TTC549 (cell line): ENCODE measurements around the gene IDE.
"Not testable (repeated sequence)": the region's sequence is repeated elsewhere in the genome, so short reads cannot be mapped to it uniquely, and the experiment has no call there.

Source experiments
- FAIRE-seq: peaks from 2 replicates; lab custom pipeline; 2012; peaks lifted over from hg19 to GRCh38; lab: Jason Lieb, UNC

IDE gene

DNA sequence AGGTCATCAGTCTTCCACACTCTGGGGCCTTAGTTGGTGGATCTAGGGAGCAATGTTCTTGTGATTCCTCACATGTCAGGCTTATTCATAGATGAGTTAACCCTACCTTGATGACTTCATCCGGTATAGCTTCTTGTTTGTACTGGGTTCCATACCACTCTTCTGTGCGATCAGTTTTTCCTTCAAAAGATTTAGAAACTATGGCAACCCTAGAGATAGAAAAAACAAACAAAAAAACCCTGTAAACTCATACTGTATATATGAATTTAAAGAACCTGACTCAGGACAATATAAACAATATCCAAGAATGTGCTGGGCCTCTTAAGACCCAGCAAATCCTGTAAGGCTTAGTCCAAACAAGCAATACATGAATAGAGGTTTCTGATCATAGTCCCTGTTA is 83.5 kb downstream of the IDE start:
- no peak for FAIRE-seq

GRCh38 chr10:92486637-92487036 is 87.3 kb downstream of the IDE start:
- FAIRE-seq: no peak

DNA sequence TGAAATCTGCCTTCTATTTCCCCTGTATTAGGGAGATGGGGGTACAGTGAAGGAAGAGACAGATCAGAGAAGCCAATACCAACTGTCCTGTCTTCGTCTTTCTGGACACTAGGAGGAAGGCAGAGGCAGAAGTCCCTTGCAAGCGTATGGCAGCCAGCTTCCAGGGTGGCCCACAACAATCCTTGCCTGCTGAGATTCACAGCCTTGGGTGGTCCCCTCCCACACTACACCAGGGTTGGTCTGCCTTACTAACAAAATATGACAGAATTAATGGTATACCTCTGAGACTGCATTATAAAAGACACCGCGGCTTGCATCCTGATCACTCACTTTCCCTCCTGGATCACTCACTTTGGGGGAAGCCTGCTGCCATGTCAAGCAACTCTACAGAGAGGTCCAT is 90.4 kb downstream of the IDE start:
- FAIRE-seq: no peak

DNA sequence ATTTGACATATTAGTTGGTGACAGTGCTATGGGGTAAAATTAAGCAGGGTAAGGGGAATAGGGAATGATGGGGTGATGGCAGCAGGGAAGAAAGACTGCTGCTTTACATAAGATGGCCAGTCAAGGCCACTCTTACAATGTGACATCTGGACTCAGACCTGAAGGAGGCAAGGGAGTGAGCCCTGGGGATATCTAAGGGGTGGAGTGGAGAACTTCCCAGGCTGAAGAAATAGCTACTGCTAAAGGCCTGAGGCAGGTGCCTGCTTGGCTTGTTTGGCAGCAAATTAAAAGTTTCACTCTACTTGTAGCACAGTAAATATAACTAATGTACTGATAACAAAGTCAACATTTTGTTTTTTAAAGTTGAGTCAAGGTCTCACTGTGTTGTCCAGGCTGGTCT is 93.5 kb downstream of the IDE start:
- FAIRE-seq: no peak

DNA sequence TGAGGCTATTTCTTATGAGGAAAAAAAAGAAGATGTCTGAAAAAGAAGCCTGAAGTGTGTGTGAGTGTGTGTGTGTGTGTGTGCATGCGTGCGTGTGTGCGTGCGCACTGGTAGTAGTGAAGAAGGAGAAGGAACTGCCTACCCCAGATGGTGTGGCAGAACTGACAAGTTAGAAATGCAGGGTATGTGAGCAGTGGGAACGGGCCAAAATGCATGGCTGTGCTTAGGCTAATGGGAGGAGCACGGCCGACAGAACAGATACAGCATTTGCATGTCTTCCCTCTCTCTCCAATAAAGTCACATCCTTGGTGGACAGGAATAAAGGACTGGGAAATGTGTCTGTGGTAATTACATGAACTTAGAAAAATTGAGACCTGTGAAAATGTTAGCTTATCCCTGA is 94.3 kb downstream of the IDE start:
- no peak for FAIRE-seq

DNA sequence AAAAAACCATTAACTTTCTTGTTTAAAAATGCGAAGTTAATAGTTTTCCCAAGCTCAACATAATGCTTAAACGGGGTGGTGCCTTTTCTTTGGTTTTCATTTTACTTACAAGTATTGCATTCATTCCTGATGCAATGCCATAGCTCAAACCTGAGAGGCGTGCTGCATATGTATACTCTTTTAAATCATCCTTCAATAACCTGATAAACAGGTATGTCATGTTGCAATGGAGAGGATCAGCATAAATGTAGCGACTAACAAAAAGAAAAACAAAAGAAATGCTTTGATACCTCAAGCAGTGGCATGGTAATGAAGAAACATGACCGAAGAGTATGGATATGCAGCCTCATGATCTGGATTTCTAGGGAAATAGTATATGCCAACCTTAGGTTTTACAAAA is 95.4 kb downstream of the IDE start:
- no peak for FAIRE-seq

DNA sequence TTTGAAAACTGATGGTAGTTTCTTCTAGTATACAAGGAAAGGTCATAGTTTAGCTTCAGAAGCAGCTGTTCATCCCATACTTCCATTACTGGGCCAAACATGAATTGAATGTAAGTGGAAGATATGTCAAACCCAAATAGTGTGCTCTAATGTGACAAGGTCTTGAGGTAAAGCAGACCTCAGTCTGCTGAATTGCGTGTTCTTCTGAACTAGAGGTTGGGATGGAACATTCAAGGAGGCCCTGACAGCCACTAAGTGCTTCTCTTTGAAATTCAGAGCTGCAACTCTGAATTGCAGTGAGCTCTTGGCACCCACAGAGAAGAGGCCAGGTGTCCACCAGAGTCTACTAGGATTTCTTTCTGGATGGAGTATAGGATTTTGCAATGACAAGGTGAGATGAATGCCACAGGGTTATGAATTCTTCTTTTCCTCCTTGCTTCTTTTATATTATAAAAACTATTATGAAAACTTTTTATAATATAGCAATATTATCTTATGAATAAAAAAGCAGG is 98.5 kb downstream of the IDE start:
- FAIRE-seq: no peak

DNA sequence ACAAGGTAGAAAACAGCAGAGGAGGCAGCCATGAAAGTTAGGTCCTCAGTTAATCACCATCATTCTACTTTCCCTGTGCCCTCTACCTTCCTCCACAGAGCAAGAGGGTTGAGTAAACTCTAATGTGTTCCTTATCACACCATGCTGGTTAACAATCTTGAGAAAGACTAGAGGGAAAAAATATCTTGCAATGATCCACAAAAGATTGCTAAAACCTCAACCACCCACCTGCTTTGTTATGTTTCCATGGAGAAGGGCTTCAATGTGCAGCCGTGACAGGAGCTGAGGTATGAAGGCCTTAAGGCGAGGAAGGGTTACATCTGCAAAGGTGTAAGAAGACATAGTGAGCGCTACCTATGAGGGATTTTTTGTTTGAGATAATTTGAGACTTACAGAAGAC is 103.9 kb downstream of the IDE start:
- FAIRE-seq: no peak

DNA sequence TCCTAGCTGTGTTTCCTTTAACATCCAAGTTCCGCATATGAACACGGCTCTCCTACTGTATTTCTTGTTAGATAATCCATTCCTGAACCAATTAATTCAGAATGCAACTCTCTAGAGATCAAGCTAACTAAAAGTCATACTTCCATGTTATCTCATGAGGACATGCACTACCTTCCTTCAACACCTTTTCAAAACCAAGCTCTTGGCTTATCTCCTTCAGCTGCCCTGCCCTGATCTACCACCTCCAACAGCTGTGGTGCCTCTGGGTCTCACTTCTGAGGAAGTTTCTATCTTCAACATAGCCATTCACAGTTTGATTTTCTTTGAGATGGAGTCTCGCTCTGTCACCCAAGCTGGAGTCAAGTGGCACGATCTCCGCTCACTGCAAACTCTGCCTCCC is 109.5 kb downstream of the IDE start:
- FAIRE-seq: no peak

DNA sequence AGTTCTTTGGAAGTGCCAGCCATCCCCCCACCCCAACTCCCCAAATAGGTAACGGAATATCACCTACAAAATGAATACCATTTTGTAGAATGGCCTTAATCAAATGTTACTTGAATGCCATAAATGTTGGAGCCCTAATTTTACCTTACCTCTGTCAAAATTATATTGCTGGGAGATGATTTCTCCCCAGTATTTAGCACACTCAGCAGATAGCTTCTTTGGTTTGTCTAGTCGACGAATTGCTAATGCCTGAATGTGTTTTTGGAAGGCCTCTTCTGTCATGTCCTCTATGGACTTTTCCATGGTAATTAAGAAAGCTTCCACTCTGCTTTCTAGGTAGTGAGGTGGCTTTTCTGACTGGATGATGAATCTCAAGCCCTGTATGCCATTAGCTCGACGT is 110.3 kb downstream of the IDE start:
- FAIRE-seq: no peak

DNA sequence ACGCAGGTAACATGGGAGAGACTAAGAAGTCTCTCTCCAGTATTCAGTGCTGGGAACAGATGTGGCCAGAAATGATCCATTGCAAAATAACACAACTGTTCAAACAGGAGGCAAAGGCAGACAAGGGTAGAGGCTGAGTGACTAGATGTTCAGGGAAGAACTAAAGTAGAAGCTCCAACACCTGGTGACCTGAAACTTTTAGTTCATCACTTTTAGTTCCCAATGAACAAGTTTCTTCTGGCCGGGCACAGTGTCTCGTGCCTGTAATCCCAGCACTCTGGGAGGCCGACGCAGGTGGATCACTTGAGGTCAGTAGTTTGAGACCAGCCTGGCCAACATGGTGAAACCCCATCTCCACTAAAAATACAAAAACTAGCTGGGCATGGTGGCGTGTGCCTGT is 118.9 kb downstream of the IDE start:
- FAIRE-seq: not testable (repeated sequence)

- FAIRE-seq: no peak
Measured at GRCh38 chr10:92452313-92452712, 121.6 kb downstream of the IDE start.

- no peak for FAIRE-seq
Measured at GRCh38 chr10:92451431-92451830, 122.5 kb downstream of the IDE start.

- FAIRE-seq: no peak
Measured at GRCh38 chr10:92450896-92451295, 123.0 kb downstream of the IDE start.

DNA sequence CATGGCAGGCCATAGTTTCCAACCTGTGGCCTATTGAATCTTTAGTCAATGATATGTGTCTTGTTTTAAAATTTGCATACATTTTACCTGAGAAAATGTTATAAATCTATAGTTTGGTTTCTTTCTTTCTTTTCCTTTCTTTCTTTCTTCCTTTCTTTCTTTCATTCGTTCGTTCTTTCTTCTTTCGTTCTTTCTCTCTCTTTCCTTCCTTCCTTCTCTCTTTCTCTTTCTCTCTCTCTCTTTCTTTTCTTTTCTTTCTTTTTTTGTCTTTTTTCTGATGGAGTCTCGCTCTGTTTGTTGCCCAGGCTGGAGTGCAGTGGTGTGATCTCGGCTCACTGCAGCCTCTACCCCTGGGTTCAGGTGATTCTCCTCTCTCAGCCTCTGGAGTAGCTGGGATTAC is 133.3 kb downstream of the IDE start:
- no peak for FAIRE-seq

- FAIRE-seq: no peak
Measured at GRCh38 chr10:92438220-92438619, 135.7 kb downstream of the IDE start.

- FAIRE-seq: no peak
Measured at GRCh38 chr10:92436611-92437010, 137.3 kb downstream of the IDE start.

- FAIRE-seq: not testable (repeated sequence)
Measured at GRCh38 chr10:92436065-92436464, 137.8 kb downstream of the IDE start.

DNA sequence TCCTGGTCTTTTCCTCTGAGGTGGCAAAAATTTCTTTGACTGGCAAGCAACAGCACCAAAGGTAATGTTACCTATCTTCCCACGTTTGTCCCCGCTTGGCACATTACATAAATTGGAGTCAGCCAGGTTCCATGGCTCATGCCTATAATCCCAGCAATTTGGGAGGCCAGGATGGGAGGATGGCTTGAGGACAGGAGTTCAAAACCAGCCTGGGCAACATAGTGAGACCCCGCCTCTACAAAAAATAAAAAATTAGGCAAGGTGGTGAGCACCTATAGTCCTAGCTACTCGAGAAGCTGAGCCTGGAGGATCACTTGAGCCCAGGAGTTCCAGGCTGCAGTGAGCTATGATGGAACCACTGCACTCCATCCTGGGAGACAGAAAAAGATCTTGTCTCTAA is 139.5 kb downstream of the IDE start:
- no peak for FAIRE-seq

DNA sequence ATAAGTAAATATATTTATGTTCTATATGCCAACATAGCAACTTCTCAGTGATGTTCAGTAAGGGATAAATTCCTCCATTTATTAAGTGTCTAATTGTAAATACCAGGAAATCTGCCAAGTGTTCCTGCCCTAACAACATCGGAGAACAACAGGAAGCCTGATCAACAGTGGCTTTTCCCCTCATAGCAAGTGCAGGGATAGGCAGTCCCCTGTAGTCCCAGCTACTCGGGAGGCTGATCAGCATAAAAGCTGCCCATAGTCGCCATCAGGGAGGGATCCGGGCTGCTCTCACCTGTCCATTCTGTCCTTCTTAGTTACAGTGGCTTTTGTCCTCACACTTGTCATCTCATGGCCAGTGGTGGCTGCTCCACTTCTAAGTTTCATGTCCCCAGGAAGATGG is 141.3 kb downstream of the IDE start:
- FAIRE-seq: no peak

DNA sequence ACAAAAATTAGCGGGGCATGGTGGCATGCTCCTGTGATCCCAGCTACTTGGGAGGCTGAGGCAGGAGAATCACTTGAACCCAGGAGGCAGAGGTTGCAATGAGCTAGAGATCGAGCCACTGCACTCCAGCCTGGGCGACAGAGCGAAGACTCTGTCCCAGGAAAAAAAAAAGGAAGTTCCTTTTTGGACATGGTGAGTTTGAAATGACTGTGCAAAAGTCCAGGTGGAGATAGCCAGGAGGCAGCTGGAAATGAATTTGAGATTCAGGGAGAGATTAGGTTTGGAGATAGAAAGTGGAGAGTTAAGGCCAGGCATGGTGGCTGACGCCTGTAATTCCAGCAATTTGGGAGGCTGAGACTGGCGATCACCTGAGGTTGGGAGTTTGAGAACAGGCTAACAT is 143.8 kb downstream of the IDE start:
- no peak for FAIRE-seq

GRCh38 chr10:92421550-92421949 is 152.3 kb downstream of the IDE start:
- FAIRE-seq: no peak

GRCh38 chr10:92420546-92421275 is 153.2 kb downstream of the IDE start:
- no peak for FAIRE-seq

DNA sequence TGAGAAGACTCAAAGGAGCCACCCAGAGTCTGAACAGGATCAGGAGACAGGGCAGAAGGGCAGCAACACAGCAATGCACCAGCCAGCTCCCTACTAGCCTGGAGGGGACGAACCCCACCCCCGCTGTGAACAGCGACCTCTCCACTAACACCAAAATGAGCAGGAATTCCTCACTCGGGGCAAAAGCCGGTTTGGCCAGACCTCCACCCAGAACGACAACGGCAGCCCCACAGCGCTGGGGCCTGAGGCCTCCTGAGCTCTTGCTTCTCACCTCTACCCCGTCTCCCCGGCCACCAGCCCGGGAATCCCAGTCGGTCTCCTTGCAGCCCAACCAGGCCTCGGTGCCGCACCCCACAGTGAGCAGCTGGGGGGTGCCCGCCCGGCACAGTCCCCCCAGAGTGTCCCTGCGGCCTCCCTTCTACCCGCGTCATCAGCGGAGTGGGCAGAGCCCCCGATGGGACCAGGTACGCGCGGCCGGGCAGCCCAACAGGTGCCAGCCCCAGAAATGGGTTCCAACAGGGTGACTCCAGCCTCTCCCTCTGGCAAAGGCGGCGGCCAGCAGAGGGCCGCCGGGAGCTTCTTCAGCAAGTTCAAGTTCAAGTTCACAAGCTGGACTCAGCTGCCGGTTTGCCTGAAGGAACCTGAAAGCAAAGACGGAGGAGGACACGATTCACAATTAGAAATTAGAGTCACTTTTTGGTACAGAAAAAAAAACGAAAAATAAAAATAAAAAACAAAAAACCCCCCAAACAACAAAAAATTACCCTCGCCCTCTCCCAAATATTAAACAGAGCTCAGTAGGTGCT is 153.9 kb downstream of the IDE start:
- FAIRE-seq: no peak
